HG03558 (cell line): ENCODE data around the gene NRSN2.
"Not testable (repeated sequence)": the region's sequence is repeated elsewhere in the genome, so short reads cannot be mapped to it uniquely, and the experiment has no call there.

ENCODE experiments used
- ATAC-seq: cut with Tn5 transposase; IDR thresholded peaks from one replicate; pipeline ENCODE4 v1.9.1; 2021; ENCODE audit warnings: moderate number of reproducible peaks; ENCODE audit not compliant: unreplicated experiment; ENCODE audit errors: extremely low read depth

Gene NRSN2

DNA sequence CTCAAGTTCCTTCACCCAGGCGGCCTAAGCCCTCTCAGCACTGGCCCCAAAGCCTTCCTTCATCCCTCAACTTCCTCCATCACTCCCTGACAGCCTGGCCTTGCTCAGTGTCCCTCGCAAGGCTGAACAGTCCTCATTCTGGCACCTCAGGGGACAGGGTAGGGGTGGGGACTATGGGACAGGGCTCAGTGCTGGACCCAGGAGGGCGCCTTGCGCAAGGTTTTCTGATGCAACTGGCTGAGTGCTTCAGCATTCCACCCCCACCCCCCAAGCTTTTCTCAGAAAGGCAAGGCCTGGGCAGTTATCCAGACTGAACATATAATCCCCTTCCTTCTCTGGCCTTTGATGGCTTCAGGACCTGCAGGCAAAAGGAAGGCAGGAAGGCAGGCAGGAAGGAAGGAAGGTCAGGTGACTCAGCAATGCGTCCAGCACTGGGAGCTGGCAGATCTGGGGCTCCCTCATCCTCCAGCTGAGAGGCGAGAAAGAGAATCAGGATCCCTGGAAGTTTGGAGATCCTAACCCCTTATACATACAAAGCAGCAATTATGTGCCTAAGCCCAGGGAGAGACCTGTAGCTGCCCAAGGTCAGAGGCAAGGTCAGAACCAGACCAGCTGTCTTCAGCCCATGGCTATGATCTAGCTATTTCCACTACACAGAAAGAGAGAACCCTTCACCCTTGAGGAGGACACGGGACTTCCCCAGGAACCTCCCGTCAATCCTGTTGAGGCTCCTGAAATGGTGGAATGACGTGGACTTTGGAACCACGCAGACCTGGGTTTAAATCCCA is 25.0 kb downstream of the NRSN2 start:
- no peak for ATAC-seq

DNA sequence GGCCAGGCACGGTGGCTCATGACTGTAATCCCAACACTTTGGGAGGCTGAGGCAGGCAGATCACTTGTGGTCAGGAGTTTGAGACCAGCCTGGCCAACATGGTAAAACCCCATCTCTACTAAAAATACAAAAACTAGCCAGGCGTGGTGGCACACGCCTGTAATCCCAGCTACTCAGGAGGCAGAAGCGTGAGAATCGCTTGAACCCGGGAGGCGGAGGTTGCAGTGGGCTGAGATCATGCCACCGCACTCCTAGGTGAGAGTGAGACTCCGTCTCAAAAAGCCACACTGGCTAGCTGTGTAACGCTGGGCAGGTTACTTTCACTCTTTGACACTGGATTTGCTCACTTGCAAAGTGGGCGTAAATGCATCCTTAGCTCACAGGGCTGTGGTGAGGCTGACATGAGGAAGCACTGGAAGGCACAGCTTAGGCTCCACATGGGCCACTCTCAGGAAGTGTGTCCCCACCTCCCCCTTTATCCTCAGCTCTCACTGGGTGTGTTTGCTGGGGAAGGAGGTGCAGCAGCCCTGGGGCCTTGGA is 25.7 kb downstream of the NRSN2 start:
- ATAC-seq = not testable (repeated sequence)

DNA sequence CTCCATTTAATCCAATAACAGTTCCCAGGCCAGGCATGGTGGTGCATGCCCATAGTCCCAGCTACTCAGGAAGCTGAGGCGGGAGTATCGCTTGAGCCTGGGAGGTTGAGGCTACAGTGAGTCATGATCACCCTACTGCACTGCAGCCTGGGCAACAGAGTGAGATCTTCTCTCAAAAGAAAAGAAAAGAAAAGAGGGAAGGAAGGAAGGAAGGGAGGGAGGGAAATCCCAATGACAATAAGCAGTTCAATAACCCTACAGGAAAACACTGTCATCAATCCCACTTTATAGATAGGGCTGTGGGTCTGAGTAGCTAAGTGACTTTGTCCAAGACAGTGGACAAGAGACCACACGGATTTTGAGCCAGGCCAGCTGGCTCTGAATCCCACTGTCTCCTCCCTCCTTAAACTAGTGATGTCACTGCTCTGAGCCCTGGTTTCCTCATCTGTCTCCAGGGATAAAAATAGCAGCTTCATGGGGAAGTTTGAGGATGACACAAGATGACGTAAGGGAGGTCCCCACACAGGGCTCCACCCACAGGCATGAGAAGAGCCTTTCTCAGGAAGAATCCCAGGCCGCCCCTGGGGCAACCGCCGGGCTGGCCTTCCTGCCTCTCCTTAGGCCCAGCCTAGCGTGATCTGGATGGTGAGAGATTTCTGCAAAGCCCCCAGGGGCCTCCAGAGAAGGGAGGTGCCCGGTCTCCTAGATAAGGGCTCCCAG is 26.4 kb downstream of the NRSN2 start:
- no peak for ATAC-seq

DNA sequence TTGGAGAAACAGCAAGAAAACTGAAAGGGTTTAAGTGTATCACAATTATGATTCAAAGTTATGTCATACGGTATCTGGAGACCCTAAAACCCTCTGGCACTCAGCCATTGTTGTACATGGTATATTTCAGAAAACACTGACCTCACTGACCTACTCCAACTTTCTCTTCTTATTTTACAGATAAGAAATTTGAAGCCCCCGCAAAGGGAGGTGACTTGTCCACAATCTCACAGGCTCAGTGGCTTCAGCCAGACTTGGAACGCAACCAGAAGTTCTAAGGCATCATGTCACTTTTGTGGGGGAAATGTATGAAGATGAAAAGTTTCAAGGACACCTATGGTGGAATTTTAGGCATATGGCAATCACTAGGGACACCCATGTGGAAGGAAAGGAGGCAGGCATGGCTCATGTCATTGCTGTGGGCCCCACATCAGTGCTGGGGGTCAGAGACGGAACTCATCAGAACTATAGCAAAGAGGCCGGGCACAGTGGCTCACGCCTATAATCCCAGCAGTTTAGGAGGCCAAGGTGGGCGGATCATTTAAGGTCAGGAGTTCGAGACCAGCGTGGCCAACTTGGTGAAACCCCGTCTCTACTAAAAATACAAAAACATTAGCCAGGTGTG is 28.5 kb downstream of the NRSN2 start:
- no peak for ATAC-seq

DNA sequence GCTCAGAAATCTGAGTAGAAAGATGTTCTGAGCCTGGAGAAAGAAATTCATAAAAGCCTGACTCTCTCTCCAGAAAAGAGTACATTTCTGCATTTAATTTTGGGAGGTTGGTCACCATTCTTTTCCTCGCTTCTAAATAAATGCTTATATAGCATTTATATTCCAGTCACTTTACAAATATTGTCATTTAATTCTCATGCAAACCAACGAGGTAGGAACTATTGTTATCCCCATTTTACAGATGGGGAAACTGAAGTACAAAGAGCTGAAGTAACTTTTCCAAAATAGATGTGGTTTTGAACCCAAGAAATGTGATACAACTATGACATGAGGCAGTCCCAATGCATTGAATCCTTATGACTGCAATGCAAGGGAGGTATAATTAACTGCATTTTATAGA is 29.2 kb downstream of the NRSN2 start:
- no peak for ATAC-seq

DNA sequence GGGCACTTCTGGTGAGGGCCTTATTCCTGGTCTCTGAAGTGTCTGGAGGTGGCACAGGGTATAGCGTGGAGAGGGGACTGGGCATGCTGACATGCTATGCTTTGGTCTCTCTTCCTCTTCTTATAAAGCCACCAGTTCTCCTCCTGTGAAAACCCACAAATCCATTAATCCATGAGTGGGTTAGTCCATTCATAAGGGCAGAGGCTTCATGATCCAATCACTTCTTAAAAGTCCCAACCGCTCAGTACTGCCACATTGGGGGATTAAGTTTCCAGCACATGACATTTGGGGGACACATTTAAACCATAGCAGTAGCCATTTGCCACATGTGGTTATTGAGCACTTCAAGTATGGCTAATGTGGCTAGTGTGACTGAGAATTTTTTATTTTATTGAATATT is 29.8 kb downstream of the NRSN2 start:
- ATAC-seq = no peak

DNA sequence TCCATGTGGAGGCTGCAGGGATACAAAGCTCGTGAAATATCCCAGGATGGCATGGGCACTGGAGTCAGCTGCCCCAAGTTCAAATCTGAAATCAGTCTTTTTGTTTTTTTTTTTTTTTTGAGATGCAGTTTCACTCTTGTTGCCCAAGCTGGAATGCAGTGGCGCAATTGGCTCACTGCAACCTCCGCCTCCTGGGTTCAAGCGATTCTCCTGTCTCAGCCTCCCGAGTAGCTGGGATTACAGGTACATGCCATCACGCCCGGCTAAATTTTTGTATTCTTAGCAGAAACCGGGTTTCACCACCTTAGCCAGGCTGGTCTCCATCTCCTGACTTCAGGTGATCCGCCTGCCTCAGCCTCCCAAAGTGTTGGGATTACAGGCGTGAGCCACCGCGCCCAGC is 30.7 kb downstream of the NRSN2 start:
- not testable (repeated sequence) for ATAC-seq

DNA sequence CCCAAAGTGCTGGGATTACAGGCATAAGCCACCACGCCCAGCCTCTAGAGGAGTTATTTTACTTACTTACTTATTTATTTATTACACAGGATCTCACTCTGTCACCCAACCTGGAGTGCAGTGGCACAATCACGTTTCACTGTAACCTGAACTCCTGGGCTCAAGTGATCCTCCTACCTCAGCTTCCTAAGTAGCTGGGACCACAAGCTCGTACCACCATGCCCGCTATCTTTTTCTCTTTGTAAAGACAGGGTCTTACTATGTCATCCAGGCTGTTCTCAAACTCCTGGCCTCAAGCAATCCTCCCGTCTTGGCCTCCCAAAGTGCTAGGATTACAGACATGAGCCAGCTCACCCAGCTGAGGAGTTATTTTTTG is 32.0 kb downstream of the NRSN2 start:
- no peak for ATAC-seq

DNA sequence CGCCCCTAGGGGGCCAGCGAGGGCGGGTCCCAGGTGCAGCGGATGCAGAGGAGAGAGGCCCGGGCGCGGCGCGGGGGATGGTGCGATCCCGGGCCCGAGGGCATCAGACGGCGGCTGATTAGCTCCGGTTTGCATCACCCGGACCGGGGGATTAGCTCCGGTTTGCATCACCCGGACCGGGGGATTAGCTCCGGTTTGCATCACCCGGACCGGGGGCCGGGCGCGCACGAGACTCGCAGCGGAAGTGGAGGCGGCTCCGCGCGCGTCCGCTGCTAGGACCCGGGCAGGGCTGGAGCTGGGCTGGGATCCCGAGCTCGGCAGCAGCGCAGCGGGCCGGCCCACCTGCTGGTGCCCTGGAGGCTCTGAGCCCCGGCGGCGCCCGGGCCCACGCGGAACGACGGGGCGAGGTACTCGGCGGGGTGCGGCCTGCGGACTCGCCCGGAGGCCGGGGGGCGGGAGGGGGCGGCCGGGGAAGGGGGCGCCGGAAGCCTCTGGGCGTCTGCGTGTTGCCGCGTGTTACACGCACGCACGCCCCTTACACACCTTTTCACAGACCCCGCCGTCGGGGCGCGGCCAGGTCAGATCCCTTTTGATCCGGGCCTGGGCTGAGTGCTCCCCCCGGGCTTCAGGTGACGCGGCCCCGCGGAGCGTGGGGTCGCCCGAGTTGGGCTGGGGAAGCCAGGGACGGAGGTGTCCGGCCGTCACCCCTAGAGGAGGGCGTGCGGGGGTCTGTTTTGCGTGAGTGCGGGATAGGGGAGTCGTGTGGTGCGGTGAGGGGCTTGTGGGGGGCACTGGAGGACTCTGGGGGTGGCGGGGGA is 34.1 kb downstream of the NRSN2 start:
- no peak for ATAC-seq

DNA sequence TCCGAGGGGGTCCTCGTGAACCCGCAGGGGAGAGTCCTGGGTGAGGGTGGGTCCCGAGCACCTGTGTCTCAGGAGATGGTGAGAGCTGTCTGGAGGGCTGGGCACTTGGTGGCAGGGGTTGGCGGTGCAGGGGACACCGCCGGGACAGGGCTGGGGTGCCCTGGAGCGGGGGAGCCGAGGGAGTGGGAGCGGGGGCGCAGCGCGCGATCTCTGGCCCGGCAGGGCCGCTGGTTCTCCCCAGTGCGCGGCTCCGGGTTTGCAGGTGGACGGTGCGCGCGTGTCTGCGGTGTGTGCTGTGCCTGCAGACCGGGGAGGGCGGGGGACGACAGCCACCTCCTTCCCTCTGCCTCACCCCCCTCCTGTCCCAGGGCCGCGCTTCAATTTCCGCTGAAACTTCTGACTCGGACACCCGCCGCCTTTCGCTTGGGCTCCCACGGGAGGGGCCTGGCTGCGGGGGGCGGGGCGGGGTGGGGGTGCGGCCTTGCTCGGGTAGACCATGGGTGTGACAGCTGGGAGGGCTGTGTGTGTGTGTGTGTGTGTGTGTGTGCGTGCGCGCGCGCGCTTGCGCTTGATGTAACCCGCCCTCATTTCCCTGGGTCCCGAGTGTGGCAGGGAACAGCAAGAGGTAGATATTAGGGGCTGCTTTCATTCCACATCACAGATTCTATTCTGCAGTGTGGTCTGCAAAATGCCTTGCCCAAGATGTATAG is 34.8 kb downstream of the NRSN2 start:
- ATAC-seq = no peak

DNA sequence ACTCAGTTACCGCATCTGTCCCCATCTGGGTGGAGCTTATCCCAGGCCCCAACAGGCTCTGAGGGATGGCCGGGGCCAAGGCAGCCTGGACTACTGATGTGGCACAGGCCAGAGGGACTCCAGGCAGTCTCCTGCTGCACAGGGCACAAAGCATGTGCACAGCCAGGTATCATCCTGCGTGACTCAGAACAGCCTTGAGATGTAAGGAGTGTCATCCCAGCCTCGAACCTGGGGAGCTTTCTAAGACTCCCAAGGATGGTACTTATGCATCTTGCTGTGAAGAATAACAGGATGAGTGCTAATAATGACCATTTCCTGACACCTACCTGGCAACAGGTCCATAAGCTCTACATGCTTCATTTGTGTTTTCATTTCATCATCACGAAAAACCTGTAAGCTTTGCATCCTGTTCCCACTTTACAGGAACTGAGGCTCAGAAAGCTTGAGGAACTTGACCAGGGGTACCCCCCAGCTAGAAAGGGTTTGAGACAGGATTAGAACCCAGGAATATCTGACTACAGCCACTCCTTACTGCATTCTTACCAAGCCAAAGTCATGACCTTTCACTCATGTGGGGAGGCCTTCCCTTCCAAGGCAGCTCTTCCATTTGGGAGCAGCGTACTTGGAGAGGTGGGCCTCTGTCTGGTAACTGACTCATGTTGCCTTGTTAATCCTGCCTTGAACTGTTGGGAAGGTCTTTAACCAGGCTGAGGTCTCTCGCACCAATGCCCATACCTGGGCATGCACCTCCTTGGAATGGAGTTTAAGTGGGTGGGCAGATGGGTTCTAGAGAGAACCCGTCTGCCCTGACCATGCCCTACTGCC is 35.6 kb downstream of the NRSN2 start:
- no peak for ATAC-seq

DNA sequence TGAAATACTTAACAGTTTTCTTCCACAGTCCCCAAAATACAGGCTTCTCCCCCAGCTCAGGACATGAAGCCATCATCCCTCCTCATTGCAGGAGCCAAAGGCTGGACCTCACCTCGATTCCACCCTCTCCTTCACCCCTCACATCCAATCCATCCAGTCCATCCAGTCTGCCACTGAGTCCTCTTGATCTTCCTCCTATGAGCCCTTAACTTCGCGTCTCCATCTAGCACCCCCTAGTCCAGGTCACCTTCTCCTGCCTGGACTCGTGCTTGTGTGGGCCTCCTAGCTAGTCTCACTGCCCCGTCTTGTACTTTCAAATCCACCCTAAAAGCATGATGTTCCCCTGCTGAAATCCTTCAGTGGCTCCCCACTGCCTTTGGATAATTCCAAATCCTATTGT is 37.0 kb downstream of the NRSN2 start:
- no peak for ATAC-seq

DNA sequence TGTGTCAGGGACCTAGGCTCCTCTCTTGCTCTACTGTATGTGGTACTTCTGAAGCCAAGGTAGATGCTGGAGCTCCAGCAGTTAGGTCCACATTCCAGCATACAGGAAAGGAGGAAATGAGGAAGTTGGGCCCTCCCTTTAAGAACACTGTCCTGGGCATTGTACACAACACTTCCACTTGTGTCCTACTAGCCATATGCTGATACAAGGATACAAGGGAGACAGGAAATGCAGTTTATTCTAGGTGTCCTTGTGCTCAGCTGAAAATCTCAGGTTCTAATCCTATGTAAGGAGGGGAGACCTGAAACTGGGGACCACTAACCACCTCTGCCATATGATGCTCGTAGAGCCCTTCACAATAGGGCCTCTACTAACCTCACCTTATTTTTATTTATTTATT is 37.8 kb downstream of the NRSN2 start:
- no peak for ATAC-seq

DNA sequence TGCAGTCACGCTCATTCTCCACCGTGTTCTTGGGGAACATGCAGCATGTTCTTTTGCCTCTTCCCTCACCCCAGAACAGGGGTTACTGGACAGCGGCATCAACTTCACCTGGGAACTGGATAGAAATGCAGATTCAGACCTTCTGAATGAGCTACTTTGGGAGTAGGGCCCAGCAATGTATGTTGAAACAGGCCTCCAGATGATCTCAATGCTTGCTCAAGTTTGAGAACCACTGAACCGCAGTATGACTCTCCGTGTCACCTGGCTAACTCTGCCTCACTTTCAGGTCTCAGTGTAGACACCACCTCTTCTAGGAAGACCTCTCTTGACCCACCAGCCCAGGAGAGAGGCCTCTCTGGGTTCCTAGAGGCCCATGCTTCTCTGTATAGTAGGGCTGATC is 38.5 kb downstream of the NRSN2 start:
- ATAC-seq = no peak

DNA sequence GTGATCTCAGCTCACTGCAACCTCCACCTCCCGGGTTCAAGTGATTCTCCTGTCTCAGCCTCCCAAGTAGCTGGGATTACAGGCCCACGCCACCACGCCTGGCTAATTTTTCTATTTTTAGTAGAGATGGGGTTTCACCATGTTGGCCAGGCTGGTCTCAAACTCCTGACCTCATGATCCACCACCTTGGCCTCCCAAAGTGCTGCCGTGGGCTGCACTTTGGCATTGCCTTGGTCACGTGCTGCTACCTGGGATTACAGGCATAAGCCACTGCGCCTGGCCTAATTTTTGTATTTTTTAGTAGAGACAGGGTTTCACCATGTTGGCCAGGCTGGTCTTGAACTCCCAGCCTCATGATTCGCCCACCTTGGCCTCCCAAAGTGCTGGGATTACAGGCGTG is 39.7 kb downstream of the NRSN2 start:
- ATAC-seq = not testable (repeated sequence)

DNA sequence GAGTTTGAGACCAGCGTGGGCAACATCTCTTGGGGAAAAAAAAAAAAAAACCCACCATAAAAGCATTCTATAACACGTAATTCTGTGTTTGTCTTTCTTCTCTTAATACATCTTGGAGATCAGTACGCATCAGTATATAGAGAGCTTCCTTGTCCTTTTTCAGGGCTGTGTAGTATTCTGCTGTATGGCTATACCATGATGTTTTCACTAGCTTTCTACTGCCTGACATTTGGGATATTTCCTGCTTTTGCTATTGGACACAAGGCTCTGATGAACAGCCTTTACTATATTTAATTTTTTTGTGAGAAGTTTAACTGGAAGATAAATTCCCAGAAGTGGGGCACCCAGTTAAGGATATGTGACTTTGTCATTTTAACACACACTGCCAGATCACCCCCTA is 40.6 kb downstream of the NRSN2 start:
- ATAC-seq = no peak

DNA sequence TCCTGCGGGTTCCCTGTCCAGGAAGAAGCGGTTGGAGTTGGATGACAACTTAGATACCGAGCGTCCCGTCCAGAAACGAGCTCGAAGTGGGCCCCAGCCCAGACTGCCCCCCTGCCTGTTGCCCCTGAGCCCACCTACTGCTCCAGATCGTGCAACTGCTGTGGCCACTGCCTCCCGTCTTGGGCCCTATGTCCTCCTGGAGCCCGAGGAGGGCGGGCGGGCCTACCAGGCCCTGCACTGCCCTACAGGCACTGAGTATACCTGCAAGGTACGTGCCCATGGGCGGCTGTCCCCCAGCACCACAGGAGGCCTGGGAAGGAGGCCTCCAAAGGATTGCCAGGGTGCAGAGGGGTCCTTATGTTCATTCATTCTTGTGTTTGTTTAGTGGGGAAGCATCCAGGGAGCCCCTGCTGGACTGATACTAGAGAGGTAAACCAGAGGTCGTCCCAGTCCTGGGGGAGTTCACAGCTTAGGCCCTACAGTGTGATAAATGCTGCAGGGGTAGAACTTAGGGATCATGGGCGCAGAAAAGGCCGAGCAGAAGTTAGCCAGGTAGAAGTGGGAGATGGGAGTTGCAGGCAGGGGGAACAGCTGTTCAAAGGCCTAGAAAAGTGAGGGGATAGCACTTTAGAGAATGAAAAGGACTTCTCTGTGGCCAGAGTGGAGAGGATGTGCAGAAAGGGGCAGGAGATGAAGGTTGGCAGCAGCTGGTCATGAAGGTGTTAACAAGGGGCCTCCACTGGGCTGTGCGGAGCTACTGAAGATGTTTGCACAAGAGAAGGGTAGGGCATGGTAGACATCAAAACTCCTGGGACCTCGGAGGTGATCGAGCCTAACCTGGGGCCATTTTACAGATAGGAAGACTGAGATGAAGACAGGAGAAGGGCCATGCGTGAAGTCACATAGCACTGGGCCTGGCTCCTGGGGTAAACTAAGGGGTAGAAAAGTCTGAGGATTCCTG is 41.4 kb downstream of the NRSN2 start:
- ATAC-seq = no peak

DNA sequence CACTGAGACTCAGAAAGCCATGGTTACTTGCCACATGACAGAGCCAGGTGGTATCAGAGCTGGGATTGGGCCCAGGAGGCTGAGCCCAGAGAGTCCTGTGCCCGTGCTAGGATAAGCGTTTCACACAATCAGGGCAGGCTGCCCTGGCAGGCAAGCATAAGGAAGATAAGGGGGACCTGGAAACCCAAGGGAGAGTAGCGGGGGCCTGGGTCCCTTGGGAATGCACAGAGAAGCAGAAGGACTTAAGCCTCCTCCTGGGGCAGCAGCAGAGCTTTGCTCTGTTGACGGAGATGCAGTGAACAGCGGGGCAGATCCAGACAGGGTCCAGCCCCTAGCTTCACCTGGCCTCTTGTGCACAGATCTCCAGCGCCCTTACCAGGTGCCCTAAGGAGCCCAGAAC is 42.3 kb downstream of the NRSN2 start:
- ATAC-seq = no peak
